ENCODE data around the gene AP1S1. TPM values are rescaled to one million over a fixed set of nuclear protein-coding genes. Genes with fewer than 3 reads are reported as not detected.

AP1S1 gene
- polyA plus RNA-seq, 2 of the 4 experiments (the other 2 are of a cell fraction), result 107 to 181 TPM

DNA sequence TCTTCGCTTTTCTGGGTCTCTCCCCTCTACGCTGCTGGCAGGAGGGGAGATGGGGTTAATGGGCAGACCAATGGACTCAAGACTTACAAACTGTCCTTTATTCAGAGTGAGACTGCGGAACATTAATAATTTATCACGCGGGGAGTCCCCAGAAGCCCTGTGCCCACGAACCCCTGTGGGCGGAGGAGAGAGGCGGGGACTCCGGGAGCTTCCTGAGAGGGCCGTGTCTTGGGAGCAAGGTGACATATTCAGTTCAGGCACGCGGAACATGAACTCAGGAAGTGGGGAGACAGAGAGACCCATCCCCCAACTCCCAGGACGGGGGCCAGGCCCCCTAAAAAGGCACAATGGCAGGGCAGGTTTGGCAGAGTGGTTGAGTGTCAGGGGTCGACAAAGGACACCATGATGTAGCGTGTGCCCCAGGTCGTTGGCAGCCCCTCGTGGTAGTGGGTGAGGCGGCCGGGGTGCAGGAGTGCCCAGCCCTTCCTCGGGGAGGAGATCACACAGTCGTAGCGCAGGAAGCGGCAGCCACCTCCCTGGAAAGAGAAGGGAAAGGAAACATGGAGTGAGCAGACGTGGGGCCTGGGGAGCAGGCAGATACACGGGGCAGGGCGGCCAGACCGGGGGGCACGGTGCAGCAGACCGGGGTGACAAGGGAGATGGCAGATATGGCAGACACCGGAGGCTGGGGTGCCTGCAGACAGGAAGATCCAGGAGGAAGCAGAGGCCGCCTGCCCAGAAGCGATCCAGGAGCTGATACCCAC, 51.8 kb downstream of the AP1S1 start (continued):
- TF ChIP-seq POLR2A (IDR thresholded peaks at IDR 0.05; ENCODE audit: low read length), result no peak
- no peak for TF ChIP-seq ESRRA (IDR thresholded peaks at IDR 0.05; ENCODE audit: borderline replicate concordance, low read length)
- no peak for TF ChIP-seq FOXS1 (CRISPR knock-in tag; IDR thresholded peaks at IDR 0.05)
- no peak for TF ChIP-seq CBX2 (IDR thresholded peaks at IDR 0.05; ENCODE audit: borderline replicate concordance, low read depth)
- TF ChIP-seq RAD21 (conservative IDR thresholded peaks at IDR 0.05 in 1 of 2, IDR thresholded peaks at IDR 0.05 in 1 of 2), result no peak
- no peak for TF ChIP-seq HOXA7 (CRISPR knock-in tag; IDR thresholded peaks at IDR 0.05)
- no peak for TF ChIP-seq ZFP36 (IDR thresholded peaks at IDR 0.05; ENCODE audit: borderline replicate concordance, partially characterized antibody)
- TF ChIP-seq NR3C1 (IDR thresholded peaks at IDR 0.05), result no peak

GRCh38 chr7:101206665-101207042, 52.4 kb downstream of the AP1S1 start:
- no peak overlapping the region for H3K4me3 ChIP-seq
- ChIA-PET POLR2A (no interaction called here), CTCF (interaction anchor here (2.1 to 10.4 kb wide), 2 partner anchors 11 to 13 kb away, joined by 13 to 93 read pairs; partner anchors contain the start of genes PLOD3 and ZNHIT1)
- FAIRE-seq (no peak), DNase-seq (ENCODE audit: low read depth in 1 of 2, low spot score in 1 of 2) (no peak), ATAC-seq (no peak)
- no peak for TF ChIP-seq FOSB (CRISPR knock-in tag; IDR thresholded peaks at IDR 0.05)
- no peak for TF ChIP-seq TFCP2L1 (CRISPR knock-in tag; IDR thresholded peaks at IDR 0.05)
- no peak for TF ChIP-seq ESRRA (IDR thresholded peaks at IDR 0.05; ENCODE audit: borderline replicate concordance, low read length)
- no peak for TF ChIP-seq SREBF2 (IDR thresholded peaks at IDR 0.05)
- TF ChIP-seq SMC3 (IDR thresholded peaks at IDR 0.05), result no peak
- TF ChIP-seq EHF (CRISPR knock-in tag; IDR thresholded peaks at IDR 0.05), result no peak
- no peak for TF ChIP-seq FOSL2 (IDR thresholded peaks at IDR 0.05)
- TF ChIP-seq FOSL2 (CRISPR knock-in tag; IDR thresholded peaks at IDR 0.05), result no peak
- TF ChIP-seq EP300 (IDR thresholded peaks at IDR 0.05), result no peak
- TF ChIP-seq, protein P1, sequence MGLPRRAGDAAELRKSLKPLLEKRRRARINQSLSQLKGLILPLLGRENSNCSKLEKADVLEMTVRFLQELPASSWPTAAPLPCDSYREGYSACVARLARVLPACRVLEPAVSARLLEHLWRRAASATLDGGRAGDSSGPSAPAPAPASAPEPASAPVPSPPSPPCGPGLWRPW (IDR thresholded peaks at IDR 0.05), result no peak
- TF ChIP-seq RARB (CRISPR knock-in tag; IDR thresholded peaks at IDR 0.05), result no peak
- no peak for TF ChIP-seq CBX8 (IDR thresholded peaks at IDR 0.05)
- TF ChIP-seq, protein P2, sequence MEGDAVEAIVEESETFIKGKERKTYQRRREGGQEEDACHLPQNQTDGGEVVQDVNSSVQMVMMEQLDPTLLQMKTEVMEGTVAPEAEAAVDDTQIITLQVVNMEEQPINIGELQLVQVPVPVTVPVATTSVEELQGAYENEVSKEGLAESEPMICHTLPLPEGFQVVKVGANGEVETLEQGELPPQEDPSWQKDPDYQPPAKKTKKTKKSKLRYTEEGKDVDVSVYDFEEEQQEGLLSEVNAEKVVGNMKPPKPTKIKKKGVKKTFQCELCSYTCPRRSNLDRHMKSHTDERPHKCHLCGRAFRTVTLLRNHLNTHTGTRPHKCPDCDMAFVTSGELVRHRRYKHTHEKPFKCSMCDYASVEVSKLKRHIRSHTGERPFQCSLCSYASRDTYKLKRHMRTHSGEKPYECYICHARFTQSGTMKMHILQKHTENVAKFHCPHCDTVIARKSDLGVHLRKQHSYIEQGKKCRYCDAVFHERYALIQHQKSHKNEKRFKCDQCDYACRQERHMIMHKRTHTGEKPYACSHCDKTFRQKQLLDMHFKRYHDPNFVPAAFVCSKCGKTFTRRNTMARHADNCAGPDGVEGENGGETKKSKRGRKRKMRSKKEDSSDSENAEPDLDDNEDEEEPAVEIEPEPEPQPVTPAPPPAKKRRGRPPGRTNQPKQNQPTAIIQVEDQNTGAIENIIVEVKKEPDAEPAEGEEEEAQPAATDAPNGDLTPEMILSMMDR (IDR thresholded peaks at IDR 0.05), result no peak
- TF ChIP-seq CHD4 (IDR thresholded peaks at IDR 0.05; ENCODE audit: borderline replicate concordance), result no peak
- TF ChIP-seq CEBPB (IDR thresholded peaks at IDR 0.05), result no peak
- TF ChIP-seq ATOH8 (CRISPR knock-in tag; IDR thresholded peaks at IDR 0.05; ENCODE audit: low read depth), result no peak
- no peak for TF ChIP-seq HOXA7 (CRISPR knock-in tag; IDR thresholded peaks at IDR 0.05)
- TF ChIP-seq, protein P3, sequence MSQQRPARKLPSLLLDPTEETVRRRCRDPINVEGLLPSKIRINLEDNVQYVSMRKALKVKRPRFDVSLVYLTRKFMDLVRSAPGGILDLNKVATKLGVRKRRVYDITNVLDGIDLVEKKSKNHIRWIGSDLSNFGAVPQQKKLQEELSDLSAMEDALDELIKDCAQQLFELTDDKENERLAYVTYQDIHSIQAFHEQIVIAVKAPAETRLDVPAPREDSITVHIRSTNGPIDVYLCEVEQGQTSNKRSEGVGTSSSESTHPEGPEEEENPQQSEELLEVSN (IDR thresholded peaks at IDR 0.05; ENCODE audit: borderline replicate concordance, low read depth), result no peak
- no peak for TF ChIP-seq ELK1 (IDR thresholded peaks at IDR 0.05; ENCODE audit: low read depth, low read length)
- TF ChIP-seq ZFP36 (IDR thresholded peaks at IDR 0.05; ENCODE audit: borderline replicate concordance, partially characterized antibody), result no peak
- no peak for TF ChIP-seq ZNF302 (CRISPR knock-in tag; IDR thresholded peaks at IDR 0.05)
- no peak overlapping the region for H3K27ac ChIP-seq
- H3K4me1 ChIP-seq, result no peaks in the 10 kb centered on the region
- no peaks in the 10 kb centered on the region for H3K9me3 ChIP-seq
- H3K4me2 ChIP-seq, result no peak overlapping the region
- WGBS (ENCODE audit: missing lambda C conversion rate), result 88% methylated on average over 19 of the region's 19 CpGs

All from A549 (cell line).